HepG2 (cell line): ENCODE results near the gene ZNF792. TPM values are rescaled to one million over a fixed set of nuclear protein-coding genes. Genes with fewer than 3 reads are reported as not detected.

Experiments
- ARID4A ChIP-seq: sonication (generic); formaldehyde crosslinking; IDR thresholded peaks from 2 replicates; pipeline ENCODE4 v1.5.0; 2020; ENCODE audit warnings: mild to moderate bottlenecking, missing genetic modification reagents, borderline replicate concordance
- BCLAF1 ChIP-seq: fragments of 450-650 bp; IDR thresholded peaks from 2 replicates; pipeline ENCODE4 v1.6.1; 2017; ENCODE audit warnings: mild to moderate bottlenecking
- FIP1L1 ChIP-seq: fragments of 200-400 bp; formaldehyde crosslinking; IDR thresholded peaks from 2 replicates; pipeline ENCODE4 v1.6.1; 2018; ENCODE audit warnings: low read depth, mild to moderate bottlenecking, low read length, moderate library complexity, borderline replicate concordance; ENCODE audit not compliant: insufficient read depth
- KDM5A ChIP-seq: fragments of 200-600 bp; sonication (generic); IDR thresholded peaks from 2 replicates; pipeline ENCODE4 v1.7.0; 2018; ENCODE audit warnings: antibody characterized with exemption, mild to moderate bottlenecking, low read length, borderline replicate concordance
- MED1 ChIP-seq: sonication (generic); formaldehyde crosslinking; IDR thresholded peaks from 2 replicates; pipeline ENCODE4 v1.4.0; 2020; ENCODE audit warnings: missing genetic modification reagents
- MED13 ChIP-seq: sonication (generic); formaldehyde crosslinking; IDR thresholded peaks from 2 replicates; pipeline ENCODE4 v1.5.0; 2020; ENCODE audit warnings: missing genetic modification reagents
- NFYB ChIP-seq: sonication (generic); formaldehyde crosslinking; IDR thresholded peaks from 2 replicates; pipeline ENCODE4 v1.4.0; 2020; ENCODE audit warnings: missing genetic modification reagents
- SALL2 ChIP-seq: sonication (generic); formaldehyde crosslinking; IDR thresholded peaks from 2 replicates; pipeline ENCODE4 v1.8.1; 2023; ENCODE audit warnings: mild to moderate bottlenecking, missing genetic modification reagents, inconsistent platforms
- ZNF318 ChIP-seq: sonication (generic); formaldehyde crosslinking; IDR thresholded peaks from 2 replicates; pipeline ENCODE4 v1.4.0; 2020; ENCODE audit warnings: mild to moderate bottlenecking, missing genetic modification reagents
- ZNF468 ChIP-seq: sonication (generic); formaldehyde crosslinking; IDR thresholded peaks from 2 replicates; pipeline ENCODE4 v1.8.0; 2022; ENCODE audit warnings: mild to moderate bottlenecking, moderate library complexity, missing genetic modification reagents
- ZNF704 ChIP-seq: sonication (generic); formaldehyde crosslinking; IDR thresholded peaks from 2 replicates; pipeline ENCODE4 v1.8.1; 2023; ENCODE audit warnings: mild to moderate bottlenecking, inconsistent platforms, moderate library complexity, missing genetic modification reagents, borderline replicate concordance
- polyA plus RNA-seq, 8 experiments: library from polyadenylated mRNA; depleted of rRNA in 3 of 8; stranded (reverse) in 7 of 8; unstranded in 1 of 8; fragments of >200 nt; fragmentation: Illumina TruSeq in 4 of 8; extraction: Trizol in 4 of 8; gene quantifications; 2 replicates each; pipeline versions ENCODE4 v1.2.1 to v1.2.3, GENCODE V29; 2011 to 2016; ENCODE audit warnings: low read depth in 4 of 8, missing spikeins in 1 of 8, mixed read lengths in 1 of 8; ENCODE audit not compliant: insufficient read depth in 1 of 8
- total RNA-seq, 5 experiments: library from RNA; depleted of rRNA; stranded (reverse); fragments of >200 nt; fragmentation: Illumina TruSeq; extraction: Trizol; gene quantifications; 2 replicates each; pipeline ENCODE4 v1.2.3, GENCODE V29; 2016; ENCODE audit warnings: low read depth in 1 of 5

ZNF792 gene
- total and polyA plus RNA-seq, 2 of the 13 experiments (the other 11 are each of a cell fraction or from before 2014, with no cell fraction given), result 5.5 to 11.5 TPM

GRCh38 chr19:34926685-34927375, 37.2 kb downstream of the ZNF792 start, which contains the start of gene ZNF30 (continued):
- TF ChIP-seq KDM5A (no peak), FIP1L1 (no peak), NFYB (no peak), ZNF318 (CRISPR knock-in tag) (no peak), ARID4A (peak; percentile 92), BCLAF1 (no peak), MED13 (CRISPR knock-in tag) (no peak), SALL2 (CRISPR knock-in tag) (0 out of 2 replicates have a peak, but pooled peaks have one; percentile 30), ZNF468 (CRISPR knock-in tag) (no peak), ZNF704 (peak; percentile 83; the same call in 1 of the 2 replicates), MED1 (CRISPR knock-in tag) (peak; percentile 66)
